ENCODE measurements around the gene IFNA1. TPM values are rescaled to one million over a fixed set of nuclear protein-coding genes. Genes with fewer than 3 reads are reported as not detected.
"Not testable (repeated sequence)": the region's sequence is repeated elsewhere in the genome, so short reads cannot be mapped to it uniquely, and the experiment has no call there.

The IFNA1 gene
- total RNA-seq, result not detected in 2 replicates
- not detected for polyA plus RNA-seq (2012)

GRCh38 chr9:21440139-21440538 lies at the start of gene IFNA1:
Gene IFNA1 (plus strand): TSS chr9:21440439. CDS start chr9:21440508, 69 bp downstream.
- DNase-seq (ENCODE audit: low read depth), result no peak

- no peak for DNase-seq (ENCODE audit: low read depth)
Measured at GRCh38 chr9:21392270-21392669, 48.0 kb upstream of the IFNA1 start.

- peak; percentile 45 for DNase-seq (ENCODE audit: low read depth)
Measured at GRCh38 chr9:21395778-21396717, 44.2 kb upstream of the IFNA1 start.

GRCh38 chr9:21398955-21399489 lies 41.2 kb upstream of the IFNA1 start:
- no peak for DNase-seq (ENCODE audit: low read depth)

GRCh38 chr9:21399956-21400355 lies 40.3 kb upstream of the IFNA1 start:
- DNase-seq (ENCODE audit: low read depth), result no peak

- DNase-seq (ENCODE audit: low read depth), result no peak
Measured at GRCh38 chr9:21402386-21403251, 37.6 kb upstream of the IFNA1 start.

GRCh38 chr9:21404146-21404545 lies 36.1 kb upstream of the IFNA1 start:
- DNase-seq (ENCODE audit: low read depth), result no peak

- DNase-seq (ENCODE audit: low read depth), result no peak
Measured at GRCh38 chr9:21408817-21409216, 31.4 kb upstream of the IFNA1 start, which contains the start of gene IFNA8. Gene IFNA8 (plus strand): TSS chr9:21409117. CDS start chr9:21409177, 60 bp downstream.

- DNase-seq (ENCODE audit: low read depth), result no peak
Measured at GRCh38 chr9:21412107-21412506, 28.1 kb upstream of the IFNA1 start.

- no peak for DNase-seq (ENCODE audit: low read depth)
Measured at GRCh38 chr9:21413151-21413550, 27.1 kb upstream of the IFNA1 start.

- no peak for DNase-seq (ENCODE audit: low read depth)
Measured at GRCh38 chr9:21413624-21414023, 26.6 kb upstream of the IFNA1 start.

- no peak for DNase-seq (ENCODE audit: low read depth)
Measured at GRCh38 chr9:21414220-21414940, 25.9 kb upstream of the IFNA1 start.

GRCh38 chr9:21415493-21416267 lies 24.6 kb upstream of the IFNA1 start:
- no peak for DNase-seq (ENCODE audit: low read depth)

- no peak for DNase-seq (ENCODE audit: low read depth)
Measured at GRCh38 chr9:21428235-21428634, 12.0 kb upstream of the IFNA1 start.

GRCh38 chr9:21429191-21429590 lies 11.0 kb upstream of the IFNA1 start:
- no peak for DNase-seq (ENCODE audit: low read depth)

- DNase-seq (ENCODE audit: low read depth), result no peak
Measured at GRCh38 chr9:21432672-21433425, 7.4 kb upstream of the IFNA1 start.

GRCh38 chr9:21434202-21435014 lies 5.8 kb upstream of the IFNA1 start:
- DNase-seq (ENCODE audit: low read depth), result peak; percentile 72

- DNase-seq (ENCODE audit: low read depth), result not testable (repeated sequence)
Measured at GRCh38 chr9:21435015-21435383, 5.2 kb upstream of the IFNA1 start.

All from myocyte (in vitro differentiated cells).